ENCODE data around the gene GALNS. TPM values are rescaled to one million over a fixed set of nuclear protein-coding genes. Genes with fewer than 3 reads are reported as not detected.

GALNS gene
- total and polyA plus RNA-seq, 2 of the 4 experiments (the other 2 are of a cell fraction) = 7.2 to 32.5 TPM

GRCh38 chr16:88893127-88893968 lies 36.6 kb upstream of the GALNS start:
- CTCF ChIA-PET = no interaction called here
- Histone ChIP-seq H4K91ac (ENCODE audit: insufficient read depth, low read depth, low read length) (no peak overlapping the region), H2AFZ (replicated peaks; ENCODE audit: low read length, poor library complexity) (no peak overlapping the region), H3K18ac (ENCODE audit: low read depth, low read length) (no peak overlapping the region), H3K9ac (ENCODE audit: low read depth, low read length) (no peak overlapping the region), H3K27ac (ENCODE audit: insufficient read depth, low read length) (no peak overlapping the region), H3K9me1 (ENCODE audit: insufficient read depth, low read length) (no peaks in the 10 kb centered on the region), H3K9me3 (ENCODE audit: control insufficient read depth, insufficient read depth, low read length) (peaks cover 6% of the 10 kb centered on the region), H3K79me1 (ENCODE audit: low read depth in 1 of 2, low read length in 2 of 2) (no peaks in the 10 kb centered on the region), H3K36me3 (ENCODE audit: control insufficient read depth, insufficient read depth, low read length) (no peaks in the 10 kb centered on the region), H3K56ac (ENCODE audit: extremely low read depth, insufficient read depth, low read length) (no peak overlapping the region), H4K8ac (ENCODE audit: low read depth in 2 of 2, low read length in 2 of 2) (no peak overlapping the region), H3K27me3 (ENCODE audit: control insufficient read depth, insufficient read depth, low read length) (no peaks in the 10 kb centered on the region), H2AK9ac (replicated peaks; ENCODE audit: low read depth, low read length, poor library complexity) (no peak overlapping the region), H2BK5ac (ENCODE audit: low read depth, low read length, poor library complexity, severe bottlenecking) (no peak overlapping the region), H3K4me3 (ENCODE audit: insufficient read depth, low read depth, low read length) (no peak overlapping the region), H3K23ac (ENCODE audit: low read depth, low read length) (no peak overlapping the region), H3K4ac (ENCODE audit: low read depth, low read length) (no peak overlapping the region), H2BK120ac (ENCODE audit: low read depth, low read length) (no peak overlapping the region), H3K4me2 (ENCODE audit: low read depth, low read length) (no peak overlapping the region), H2AK5ac (ENCODE audit: low read depth, low read length) (no peak overlapping the region), H2BK15ac (ENCODE audit: low read depth, low read length) (no peak overlapping the region), H3K14ac (replicated peaks; ENCODE audit: low read depth, low read length) (no peak overlapping the region), H3K4me1 (ENCODE audit: control insufficient read depth, insufficient read depth, low read length) (no peaks in the 10 kb centered on the region), H2BK20ac (ENCODE audit: low read depth, low read length) (no peak overlapping the region), H4K20me1 (ENCODE audit: insufficient read depth, low read length) (no peaks in the 10 kb centered on the region), H4K5ac (ENCODE audit: low read depth, low read length) (no peak overlapping the region)
- WGBS, 2 experiments (ENCODE audit: extremely low coverage in 2 of 2, insufficient read length in 1 of 2) = 78% methylated on average over 10 of the region's 19 CpGs; no CpG with 5 or more reads in 1 of the 2 experiments
- TF ChIP-seq MAZ (IDR thresholded peaks at IDR 0.05; ENCODE audit: borderline replicate concordance, low read depth, low read length) (no peak), CEBPB (IDR thresholded peaks at IDR 0.05; ENCODE audit: low read depth, low read length) (no peak), MXI1 (IDR thresholded peaks at IDR 0.05; ENCODE audit: borderline replicate concordance, low read depth, low read length) (no peak), RCOR1 (IDR thresholded peaks at IDR 0.05; ENCODE audit: insufficient replicate concordance, low read length) (no peak), ELK1 (IDR thresholded peaks at IDR 0.05; ENCODE audit: borderline replicate concordance, low read depth, low read length) (no peak), MAFK (IDR thresholded peaks at IDR 0.05; ENCODE audit: low read depth, low read length) (no peak), RAD21 (IDR thresholded peaks at IDR 0.05; ENCODE audit: low read length) (no peak), NFE2L2 (IDR thresholded peaks at IDR 0.05; ENCODE audit: low read depth, low read length) (no peak), FOS (IDR thresholded peaks at IDR 0.05; ENCODE audit: low read depth, low read length) (no peak), CHD1 (IDR thresholded peaks at IDR 0.05; ENCODE audit: low read depth, low read length) (no peak), USF2 (IDR thresholded peaks at IDR 0.05; ENCODE audit: low read depth, low read length) (no peak), SMC3 (IDR thresholded peaks at IDR 0.05; ENCODE audit: low read depth, low read length) (no peak), BHLHE40 (IDR thresholded peaks at IDR 0.05; ENCODE audit: low read depth, low read length) (no peak), POLR2A (IDR thresholded peaks at IDR 0.05; ENCODE audit: low read depth, low read length) (no peak), RFX5 (IDR thresholded peaks at IDR 0.05; ENCODE audit: low read depth, low read length) (no peak)
- TF ChIP-seq, protein P1, sequence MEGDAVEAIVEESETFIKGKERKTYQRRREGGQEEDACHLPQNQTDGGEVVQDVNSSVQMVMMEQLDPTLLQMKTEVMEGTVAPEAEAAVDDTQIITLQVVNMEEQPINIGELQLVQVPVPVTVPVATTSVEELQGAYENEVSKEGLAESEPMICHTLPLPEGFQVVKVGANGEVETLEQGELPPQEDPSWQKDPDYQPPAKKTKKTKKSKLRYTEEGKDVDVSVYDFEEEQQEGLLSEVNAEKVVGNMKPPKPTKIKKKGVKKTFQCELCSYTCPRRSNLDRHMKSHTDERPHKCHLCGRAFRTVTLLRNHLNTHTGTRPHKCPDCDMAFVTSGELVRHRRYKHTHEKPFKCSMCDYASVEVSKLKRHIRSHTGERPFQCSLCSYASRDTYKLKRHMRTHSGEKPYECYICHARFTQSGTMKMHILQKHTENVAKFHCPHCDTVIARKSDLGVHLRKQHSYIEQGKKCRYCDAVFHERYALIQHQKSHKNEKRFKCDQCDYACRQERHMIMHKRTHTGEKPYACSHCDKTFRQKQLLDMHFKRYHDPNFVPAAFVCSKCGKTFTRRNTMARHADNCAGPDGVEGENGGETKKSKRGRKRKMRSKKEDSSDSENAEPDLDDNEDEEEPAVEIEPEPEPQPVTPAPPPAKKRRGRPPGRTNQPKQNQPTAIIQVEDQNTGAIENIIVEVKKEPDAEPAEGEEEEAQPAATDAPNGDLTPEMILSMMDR (conservative IDR thresholded peaks at IDR 0.05; ENCODE audit: low read depth, low read length) = no peak
- POLR2A ChIA-PET (ENCODE audit: unreplicated experiment) = no interaction called here
- dilution Hi-C loops (cut with HindIII; ENCODE audit: low sequenced_read_pairs, unreplicated experiment) = no loop called here
- DNase-seq (no peak), ATAC-seq (ENCODE audit: low read depth) (no peak)
- no TSS peak for BruUV-seq (replicated peaks)
- intact Hi-C loops (cut with micrococcal nuclease) = no loop called here
- in situ Hi-C loops (cut with MboI; ENCODE audit: low sequenced_read_pairs) = no loop called here

Data from IMR-90 (cell line).